ENCODE measurements around the gene ROBO3.

Gene ROBO3

DNA sequence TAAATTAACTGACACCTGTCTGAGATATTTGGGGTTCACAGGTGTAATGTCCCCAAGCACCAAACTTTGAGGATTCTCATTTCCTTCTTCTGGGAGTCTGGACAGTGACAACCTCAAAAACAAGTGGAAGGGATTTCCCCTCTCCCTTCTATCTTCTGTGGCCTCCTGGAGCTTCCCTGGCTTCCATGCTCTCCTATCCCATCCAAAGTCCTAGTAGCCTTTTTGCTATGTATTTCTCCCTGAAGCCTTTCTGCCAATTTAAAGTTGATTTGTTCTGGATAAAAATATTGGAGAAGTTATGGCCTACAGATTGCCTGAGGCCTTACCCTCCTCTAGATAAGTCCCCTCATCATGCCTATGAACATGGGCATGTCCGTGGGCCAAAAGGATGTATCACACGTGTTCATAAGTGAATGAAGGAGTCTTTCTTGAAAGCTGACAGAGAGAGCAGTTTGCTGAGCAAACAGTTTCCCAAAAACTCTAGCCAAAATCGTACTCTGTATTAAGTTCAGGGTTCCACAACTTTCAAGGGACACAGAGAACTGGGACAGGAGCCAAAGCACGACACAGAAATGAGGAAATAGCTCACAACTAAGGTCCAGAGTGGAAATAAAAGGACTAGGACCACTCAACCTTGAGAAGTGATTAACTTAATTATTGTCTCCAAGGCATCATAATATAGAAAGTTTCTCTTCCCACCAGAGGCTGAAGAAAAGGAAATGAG lies 63.9 kb downstream of the ROBO3 start:
- no peak for DNase-seq

DNA sequence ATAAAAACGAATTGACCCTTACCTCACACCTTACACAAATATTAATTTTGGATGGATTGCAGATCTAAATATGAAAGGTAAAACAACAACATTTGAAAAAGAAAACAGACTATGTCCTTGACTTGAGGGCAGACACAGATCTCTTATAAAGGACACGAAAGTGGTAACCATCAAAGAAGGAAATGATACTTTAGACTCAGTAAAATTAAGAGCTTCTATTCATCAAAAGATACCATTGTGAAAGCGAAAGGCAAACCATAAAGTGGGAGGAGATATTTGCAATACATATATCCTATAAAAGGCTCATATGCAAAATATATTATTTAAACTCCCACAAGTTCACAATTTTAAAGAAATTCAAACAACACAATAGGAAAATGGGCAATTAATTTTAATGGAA lies 65.6 kb downstream of the ROBO3 start:
- DNase-seq = no peak

Data from activated CD8-positive, alpha-beta memory T cell treated with anti-CD3 and anti-CD28 coated beads, Interleukin-2, amount 50 U/mL, for 48 hours (primary cell).